AG09309 (cell line): ENCODE data around the gene HMGCS2.

Experiments
- DNase-seq: peaks from one replicate; pipeline ENCODE4 v3.0.0-alpha.2; 2010; ENCODE audit warnings: low read depth
- H3K4me3 ChIP-seq: 2 replicates; pipeline ENCODE4 v1.5.1; 2011; ENCODE audit warnings: mild to moderate bottlenecking, low read depth, low read length, moderate library complexity; ENCODE audit not compliant: control insufficient read depth
- CTCF ChIP-seq: IDR thresholded peaks from 2 replicates; pipeline ENCODE4 v1.5.1; 2011; ENCODE audit warnings: mild to moderate bottlenecking, low read depth, low read length, inconsistent platforms; ENCODE audit not compliant: insufficient read depth, control insufficient read depth; ENCODE audit errors: missing control alignments

HMGCS2 gene

GRCh38 chr1:119729044-119729443 is 39.7 kb downstream of the HMGCS2 start:
- TF ChIP-seq CTCF, result no peak
- no peak for DNase-seq
- H3K4me3 ChIP-seq, result no peak overlapping the region

GRCh38 chr1:119727991-119728390 is 40.7 kb downstream of the HMGCS2 start:
- no peak for DNase-seq
- no peak for TF ChIP-seq CTCF
- H3K4me3 ChIP-seq, result no peak overlapping the region

- no peak for DNase-seq
- TF ChIP-seq CTCF, result no peak
Measured at GRCh38 chr1:119725626-119726025, 43.1 kb downstream of the HMGCS2 start.

GRCh38 chr1:119724611-119725218 is 44.0 kb downstream of the HMGCS2 start:
- H3K4me3 ChIP-seq, result no peak overlapping the region
- TF ChIP-seq CTCF, result no peak
- DNase-seq, result no peak

More at GRCh38 chr1:119725626-119726025, 43.1 kb downstream of the HMGCS2 start:
- no peak overlapping the region for H3K4me3 ChIP-seq

- no peak for DNase-seq
- no peak for TF ChIP-seq CTCF
Measured at GRCh38 chr1:119721896-119722295, 46.8 kb downstream of the HMGCS2 start.

GRCh38 chr1:119720866-119721440 is 47.8 kb downstream of the HMGCS2 start:
- DNase-seq, result no peak
- no peak for TF ChIP-seq CTCF
- H3K4me3 ChIP-seq, result no peak overlapping the region

More at GRCh38 chr1:119721896-119722295, 46.8 kb downstream of the HMGCS2 start:
- no peak overlapping the region for H3K4me3 ChIP-seq
